ENCODE data around the gene RALGPS1.

DNA sequence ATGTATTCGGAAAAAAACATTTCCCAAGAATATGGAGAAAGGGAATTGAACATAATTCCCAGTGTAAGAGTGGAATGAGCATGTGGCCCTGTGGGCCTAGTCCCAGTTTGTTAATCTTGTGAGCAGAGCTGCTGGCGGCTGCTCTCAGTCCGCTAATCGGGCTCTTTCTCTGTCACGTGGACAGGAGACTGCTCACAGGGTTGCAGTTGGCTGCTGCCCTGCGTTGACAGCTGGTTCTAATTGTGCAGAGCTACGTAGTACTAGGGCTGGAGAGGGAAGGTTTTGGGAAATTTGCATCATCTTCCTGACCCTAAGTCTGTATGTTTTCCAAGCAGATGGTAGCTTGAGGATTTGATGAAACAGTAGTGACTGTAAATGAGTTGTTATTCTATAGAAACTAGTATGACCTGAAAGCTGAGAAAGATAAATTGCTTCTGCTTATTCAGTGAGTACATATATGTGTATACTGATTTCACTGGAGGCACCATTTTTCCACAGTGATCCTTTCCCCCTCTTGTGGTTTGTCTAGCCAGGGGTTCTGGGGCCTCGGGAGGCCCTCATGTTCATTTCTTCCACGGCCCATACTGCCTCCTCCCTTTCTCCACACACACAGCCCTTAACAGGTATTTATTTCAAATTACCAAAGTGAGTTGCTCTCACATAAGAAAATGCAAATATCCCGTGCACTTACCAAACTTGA is 107.2 kb downstream of the RALGPS1 start:
- TF ChIP-seq, protein P1, sequence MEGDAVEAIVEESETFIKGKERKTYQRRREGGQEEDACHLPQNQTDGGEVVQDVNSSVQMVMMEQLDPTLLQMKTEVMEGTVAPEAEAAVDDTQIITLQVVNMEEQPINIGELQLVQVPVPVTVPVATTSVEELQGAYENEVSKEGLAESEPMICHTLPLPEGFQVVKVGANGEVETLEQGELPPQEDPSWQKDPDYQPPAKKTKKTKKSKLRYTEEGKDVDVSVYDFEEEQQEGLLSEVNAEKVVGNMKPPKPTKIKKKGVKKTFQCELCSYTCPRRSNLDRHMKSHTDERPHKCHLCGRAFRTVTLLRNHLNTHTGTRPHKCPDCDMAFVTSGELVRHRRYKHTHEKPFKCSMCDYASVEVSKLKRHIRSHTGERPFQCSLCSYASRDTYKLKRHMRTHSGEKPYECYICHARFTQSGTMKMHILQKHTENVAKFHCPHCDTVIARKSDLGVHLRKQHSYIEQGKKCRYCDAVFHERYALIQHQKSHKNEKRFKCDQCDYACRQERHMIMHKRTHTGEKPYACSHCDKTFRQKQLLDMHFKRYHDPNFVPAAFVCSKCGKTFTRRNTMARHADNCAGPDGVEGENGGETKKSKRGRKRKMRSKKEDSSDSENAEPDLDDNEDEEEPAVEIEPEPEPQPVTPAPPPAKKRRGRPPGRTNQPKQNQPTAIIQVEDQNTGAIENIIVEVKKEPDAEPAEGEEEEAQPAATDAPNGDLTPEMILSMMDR (IDR thresholded peaks at IDR 0.05), result no peak
- TF ChIP-seq EZH2 (IDR thresholded peaks at IDR 0.05; ENCODE audit: borderline replicate concordance, insufficient read depth, low read depth, low read length, poor library complexity, severe bottlenecking), result no peak

All from B cell (primary cell).